Osteoblast (primary cell): Measurements from ENCODE around the gene EFCAB6. TPM values are rescaled to one million over a fixed set of nuclear protein-coding genes. Genes with fewer than 3 reads are reported as not detected.
A peak's percentile ranks its signal among the peaks of the same experiment; 100 is the strongest.

ENCODE experiments used
- DNase-seq: peaks from one replicate; pipeline ENCODE4 v3.0.0; 2011; ENCODE audit warnings: low spot score, mixed read lengths; ENCODE audit not compliant: insufficient read length; ENCODE audit errors: missing footprints
- H2AFZ ChIP-seq: 2 replicates; pipeline ENCODE4 v1.6.0; 2011; ENCODE audit warnings: mild to moderate bottlenecking, low read length
- H3K27ac ChIP-seq: 2 replicates; pipeline ENCODE4 v1.5.1; 2011; ENCODE audit warnings: mild to moderate bottlenecking, low read depth, low read length, moderate library complexity
- H3K27me3 ChIP-seq: 2 replicates; pipeline ENCODE4 v1.6.0; 2012; ENCODE audit warnings: mild to moderate bottlenecking, control low read depth, inconsistent platforms, low read length, moderate library complexity; ENCODE audit not compliant: insufficient read depth
- H3K36me3 ChIP-seq: 2 replicates; pipeline ENCODE4 v1.5.1; 2011; ENCODE audit warnings: mild to moderate bottlenecking, low read length, control low read depth, moderate library complexity; ENCODE audit not compliant: insufficient read depth
- H3K4me1 ChIP-seq: 2 replicates; pipeline ENCODE4 v1.5.1; 2011; ENCODE audit warnings: mild to moderate bottlenecking, low read length, control low read depth, moderate library complexity; ENCODE audit not compliant: insufficient read depth
- H3K4me2 ChIP-seq: 2 replicates; pipeline ENCODE4 v1.6.0; 2011; ENCODE audit warnings: mild to moderate bottlenecking, low read length; ENCODE audit not compliant: insufficient read depth
- H3K4me3 ChIP-seq: fragments of 200-600 bp; sonication (generic); 3 replicates; pipeline ENCODE4 v1.5.1; 2012; ENCODE audit warnings: mild to moderate bottlenecking, low read length, inconsistent platforms; ENCODE audit not compliant: insufficient read depth
- H3K79me2 ChIP-seq: 2 replicates; pipeline ENCODE4 v1.6.0; 2012; ENCODE audit warnings: mild to moderate bottlenecking, low read length, control low read depth, inconsistent platforms; ENCODE audit not compliant: insufficient read depth
- H3K9me3 ChIP-seq: 2 replicates; pipeline ENCODE4 v1.5.1; 2011; ENCODE audit warnings: low read depth, low read length, control low read depth
- H4K20me1 ChIP-seq: 2 replicates; pipeline ENCODE4 v1.6.0; 2012; ENCODE audit warnings: mild to moderate bottlenecking, low read length, control low read depth; ENCODE audit not compliant: insufficient read depth
- total RNA-seq: library from RNA; depleted of rRNA; stranded (reverse); fragments of >200 nt; gene quantifications from 2 replicates; pipeline ENCODE4 v1.2.3, GENCODE V29; 2012
- TF ChIP-seq, protein P1 (sequence below): IDR thresholded peaks from 2 replicates; pipeline ENCODE4 v1.5.1; 2011; ENCODE audit warnings: mild to moderate bottlenecking, low read depth, low read length, moderate library complexity; ENCODE audit errors: extremely low read depth

Gene EFCAB6
- total RNA-seq, 1 donor, result 1.8 TPM

DNA sequence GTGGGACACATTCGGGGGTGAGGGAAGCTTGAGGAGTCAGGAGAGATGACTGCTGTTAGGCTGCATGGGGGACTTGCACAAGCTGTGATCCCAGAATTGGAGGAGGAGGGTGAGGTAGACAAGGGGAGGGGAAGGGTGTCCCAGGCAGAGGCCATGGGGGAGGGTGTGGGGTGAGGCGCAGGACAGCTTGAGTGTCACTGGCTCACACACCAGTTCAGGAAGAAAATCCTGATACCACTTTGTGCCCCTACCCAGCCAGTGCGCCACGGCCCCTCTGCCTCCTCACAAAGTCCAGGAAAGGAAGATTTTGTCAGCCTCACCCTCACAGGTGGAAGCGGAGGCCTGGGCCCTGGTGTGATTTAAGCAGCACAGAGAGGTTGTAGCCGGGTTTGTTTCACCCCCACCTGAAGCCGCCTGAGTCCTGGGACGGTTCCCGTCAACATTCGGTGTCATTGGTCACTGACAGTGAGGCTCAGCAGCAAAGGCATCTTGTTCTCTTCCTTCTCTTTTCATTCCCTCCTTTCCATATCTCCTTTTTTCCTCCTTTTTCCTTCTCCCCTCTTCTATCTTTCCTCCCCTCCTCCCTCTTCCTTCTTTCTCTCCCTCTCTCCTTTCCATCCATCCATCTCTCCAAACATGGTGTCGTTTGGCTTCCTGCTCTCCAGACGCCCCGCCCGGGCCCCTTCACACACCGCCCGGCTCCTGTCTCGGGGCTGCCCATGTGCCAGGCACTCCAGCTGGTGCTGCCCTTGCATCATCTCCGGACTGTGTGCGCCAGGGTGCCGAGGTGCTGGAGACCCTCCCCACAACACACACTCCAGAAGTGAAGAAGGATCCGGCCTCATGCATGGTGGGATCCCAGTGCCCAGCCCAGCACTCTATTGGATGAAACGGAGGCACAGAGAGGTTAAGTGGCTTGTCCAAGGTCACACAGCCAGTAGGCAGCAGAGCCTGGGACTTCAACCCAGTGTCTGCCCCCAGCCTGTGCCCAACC, 311.0 kb downstream of the EFCAB6 start:
- TF ChIP-seq, protein P1, sequence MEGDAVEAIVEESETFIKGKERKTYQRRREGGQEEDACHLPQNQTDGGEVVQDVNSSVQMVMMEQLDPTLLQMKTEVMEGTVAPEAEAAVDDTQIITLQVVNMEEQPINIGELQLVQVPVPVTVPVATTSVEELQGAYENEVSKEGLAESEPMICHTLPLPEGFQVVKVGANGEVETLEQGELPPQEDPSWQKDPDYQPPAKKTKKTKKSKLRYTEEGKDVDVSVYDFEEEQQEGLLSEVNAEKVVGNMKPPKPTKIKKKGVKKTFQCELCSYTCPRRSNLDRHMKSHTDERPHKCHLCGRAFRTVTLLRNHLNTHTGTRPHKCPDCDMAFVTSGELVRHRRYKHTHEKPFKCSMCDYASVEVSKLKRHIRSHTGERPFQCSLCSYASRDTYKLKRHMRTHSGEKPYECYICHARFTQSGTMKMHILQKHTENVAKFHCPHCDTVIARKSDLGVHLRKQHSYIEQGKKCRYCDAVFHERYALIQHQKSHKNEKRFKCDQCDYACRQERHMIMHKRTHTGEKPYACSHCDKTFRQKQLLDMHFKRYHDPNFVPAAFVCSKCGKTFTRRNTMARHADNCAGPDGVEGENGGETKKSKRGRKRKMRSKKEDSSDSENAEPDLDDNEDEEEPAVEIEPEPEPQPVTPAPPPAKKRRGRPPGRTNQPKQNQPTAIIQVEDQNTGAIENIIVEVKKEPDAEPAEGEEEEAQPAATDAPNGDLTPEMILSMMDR, result no peak
- H3K79me2 ChIP-seq, result no peaks in the 10 kb centered on the region
- no peaks in the 10 kb centered on the region for H4K20me1 ChIP-seq
- H3K36me3 ChIP-seq, result no peaks in the 10 kb centered on the region
- no peak overlapping the region for H2AFZ ChIP-seq
- H3K27me3 ChIP-seq, result no peaks in the 10 kb centered on the region
- H3K27ac ChIP-seq, result no peak overlapping the region
- no peaks in the 10 kb centered on the region for H3K4me1 ChIP-seq
- peak; percentile 82 for DNase-seq
- H3K4me3 ChIP-seq, result no peak overlapping the region
- H3K9me3 ChIP-seq, result peaks cover 3% of the 10 kb centered on the region
- no peak overlapping the region for H3K4me2 ChIP-seq

DNA sequence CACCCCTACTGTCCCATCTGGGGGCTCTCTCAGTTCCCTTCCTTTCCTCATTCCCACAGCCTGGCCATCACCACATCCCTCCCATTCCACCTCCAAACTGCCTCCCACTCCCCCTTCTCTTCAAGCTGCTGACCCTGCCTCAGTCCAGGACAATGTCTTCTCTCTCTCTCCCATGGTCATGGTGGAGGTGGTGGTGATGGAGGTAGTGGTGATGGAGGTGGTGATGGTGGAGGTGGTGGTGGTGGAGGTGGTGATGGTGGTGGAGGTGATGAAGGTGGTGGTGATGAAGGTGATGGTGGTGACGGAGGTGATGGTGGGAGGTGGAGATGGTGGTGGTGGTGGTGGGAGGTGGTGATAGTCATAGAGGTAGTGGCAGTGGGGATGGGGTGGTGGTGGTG, 313.2 kb downstream of the EFCAB6 start:
- H3K4me2 ChIP-seq, result no peak overlapping the region
- DNase-seq, result peak; percentile 65
- no peaks in the 10 kb centered on the region for H3K36me3 ChIP-seq
- no peaks in the 10 kb centered on the region for H3K27me3 ChIP-seq
- TF ChIP-seq, protein P1, result no peak
- H3K4me1 ChIP-seq, result no peaks in the 10 kb centered on the region
- H3K27ac ChIP-seq, result no peak overlapping the region
- no peak overlapping the region for H3K4me3 ChIP-seq
- no peaks in the 10 kb centered on the region for H4K20me1 ChIP-seq
- H3K79me2 ChIP-seq, result no peaks in the 10 kb centered on the region
- no peaks in the 10 kb centered on the region for H3K9me3 ChIP-seq
- no peak overlapping the region for H2AFZ ChIP-seq

- no peak overlapping the region for H3K4me2 ChIP-seq
- no peak overlapping the region for H2AFZ ChIP-seq
- no peaks in the 10 kb centered on the region for H3K36me3 ChIP-seq
- no peaks in the 10 kb centered on the region for H4K20me1 ChIP-seq
- H3K27ac ChIP-seq, result no peak overlapping the region
- H3K4me1 ChIP-seq, result no peaks in the 10 kb centered on the region
- TF ChIP-seq, protein P1, result no peak
- no peak overlapping the region for H3K4me3 ChIP-seq
- no peaks in the 10 kb centered on the region for H3K79me2 ChIP-seq
- no peaks in the 10 kb centered on the region for H3K9me3 ChIP-seq
- DNase-seq, result peak; percentile 73
- no peaks in the 10 kb centered on the region for H3K27me3 ChIP-seq
Measured at GRCh38 chr22:43497956-43498855, 313.9 kb downstream of the EFCAB6 start.
